ENCODE results near the gene BAAT. TPM values are rescaled to one million over a fixed set of nuclear protein-coding genes. Genes with fewer than 3 reads are reported as not detected.

The BAAT gene
- total and polyA plus RNA-seq, 2 of the 13 experiments (the other 11 are each of a cell fraction or from before 2014, with no cell fraction given): 0.71 to 7.9 TPM

GRCh38 chr9:101315112-101315450 lies 69.7 kb downstream of the BAAT start (continued):
- no peak for TF ChIP-seq ZNF503 (CRISPR knock-in tag; IDR thresholded peaks at IDR 0.05)
- no peak for TF ChIP-seq GPN1 (CRISPR knock-in tag; IDR thresholded peaks at IDR 0.05; ENCODE audit: borderline replicate concordance)
- peak; percentile 82 for TF ChIP-seq MEF2D (CRISPR knock-in tag; IDR thresholded peaks at IDR 0.05)
- no peak for TF ChIP-seq IKZF5 (CRISPR knock-in tag; IDR thresholded peaks at IDR 0.05)
- peak; percentile 14; the same call in 1 of the 2 replicates for TF ChIP-seq MXD4 (CRISPR knock-in tag; IDR thresholded peaks at IDR 0.05)
- peak in 1 of 2 experiments; percentile 80; a peak in 2 of 4 replicates for TF ChIP-seq EP300 (IDR thresholded peaks at IDR 0.05; ENCODE audit: low read depth in 2 of 2, low read length in 2 of 2)
- TF ChIP-seq EP300 (CRISPR knock-in tag; IDR thresholded peaks at IDR 0.05; ENCODE audit: borderline replicate concordance): no peak
- no peak for TF ChIP-seq ZHX1 (CRISPR knock-in tag; IDR thresholded peaks at IDR 0.05; ENCODE audit: low read depth)
- no peak for TF ChIP-seq YY1 (IDR thresholded peaks at IDR 0.05; ENCODE audit: insufficient read depth, insufficient replicate concordance, low read depth, low read length)
- no peak for TF ChIP-seq CREB1 (IDR thresholded peaks at IDR 0.05)
- peak; percentile 58; the same call in 1 of the 2 replicates for TF ChIP-seq CREB1 (CRISPR knock-in tag; IDR thresholded peaks at IDR 0.05)
- 0 out of 2 replicates have a peak, but pooled peaks have one; percentile 79 for TF ChIP-seq SATB2 (CRISPR knock-in tag; IDR thresholded peaks at IDR 0.05)
- no peak for TF ChIP-seq ZNF513 (CRISPR knock-in tag; conservative IDR thresholded peaks at IDR 0.05)
- TF ChIP-seq, protein P1, sequence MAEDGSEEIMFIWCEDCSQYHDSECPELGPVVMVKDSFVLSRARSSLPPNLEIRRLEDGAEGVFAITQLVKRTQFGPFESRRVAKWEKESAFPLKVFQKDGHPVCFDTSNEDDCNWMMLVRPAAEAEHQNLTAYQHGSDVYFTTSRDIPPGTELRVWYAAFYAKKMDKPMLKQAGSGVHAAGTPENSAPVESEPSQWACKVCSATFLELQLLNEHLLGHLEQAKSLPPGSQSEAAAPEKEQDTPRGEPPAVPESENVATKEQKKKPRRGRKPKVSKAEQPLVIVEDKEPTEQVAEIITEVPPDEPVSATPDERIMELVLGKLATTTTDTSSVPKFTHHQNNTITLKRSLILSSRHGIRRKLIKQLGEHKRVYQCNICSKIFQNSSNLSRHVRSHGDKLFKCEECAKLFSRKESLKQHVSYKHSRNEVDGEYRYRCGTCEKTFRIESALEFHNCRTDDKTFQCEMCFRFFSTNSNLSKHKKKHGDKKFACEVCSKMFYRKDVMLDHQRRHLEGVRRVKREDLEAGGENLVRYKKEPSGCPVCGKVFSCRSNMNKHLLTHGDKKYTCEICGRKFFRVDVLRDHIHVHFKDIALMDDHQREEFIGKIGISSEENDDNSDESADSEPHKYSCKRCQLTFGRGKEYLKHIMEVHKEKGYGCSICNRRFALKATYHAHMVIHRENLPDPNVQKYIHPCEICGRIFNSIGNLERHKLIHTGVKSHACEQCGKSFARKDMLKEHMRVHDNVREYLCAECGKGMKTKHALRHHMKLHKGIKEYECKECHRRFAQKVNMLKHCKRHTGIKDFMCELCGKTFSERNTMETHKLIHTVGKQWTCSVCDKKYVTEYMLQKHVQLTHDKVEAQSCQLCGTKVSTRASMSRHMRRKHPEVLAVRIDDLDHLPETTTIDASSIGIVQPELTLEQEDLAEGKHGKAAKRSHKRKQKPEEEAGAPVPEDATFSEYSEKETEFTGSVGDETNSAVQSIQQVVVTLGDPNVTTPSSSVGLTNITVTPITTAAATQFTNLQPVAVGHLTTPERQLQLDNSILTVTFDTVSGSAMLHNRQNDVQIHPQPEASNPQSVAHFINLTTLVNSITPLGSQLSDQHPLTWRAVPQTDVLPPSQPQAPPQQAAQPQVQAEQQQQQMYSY (CRISPR knock-in tag; IDR thresholded peaks at IDR 0.05): no peak
- TF ChIP-seq FOXK1 (CRISPR knock-in tag; IDR thresholded peaks at IDR 0.05; ENCODE audit: borderline replicate concordance, low read depth): no peak
- 0 out of 2 replicates have a peak, but pooled peaks have one; percentile 60 for TF ChIP-seq TCF7L2 (IDR thresholded peaks at IDR 0.05; ENCODE audit: low read depth, low read length)
- TF ChIP-seq ONECUT2 (CRISPR knock-in tag; IDR thresholded peaks at IDR 0.05): peak; percentile 85
- TF ChIP-seq ZNF17 (CRISPR knock-in tag; IDR thresholded peaks at IDR 0.05): no peak
- TF ChIP-seq PRPF4 (IDR thresholded peaks at IDR 0.05; ENCODE audit: low read depth, low read length, poor library complexity, severe bottlenecking): no peak
- TF ChIP-seq CHD4 (IDR thresholded peaks at IDR 0.05; ENCODE audit: borderline replicate concordance, low read length): 0 out of 2 replicates have a peak, but pooled peaks have one; percentile 1

Data from HepG2 (cell line).